Measurements from ENCODE around the gene CERS1.

Gene CERS1

GRCh38 chr19:18865973-18866799 is 29.8 kb downstream of the CERS1 start:
- WGBS (ENCODE audit: insufficient coverage) = 90% methylated on average over 12 of the region's 38 CpGs
- Histone ChIP-seq H3K27ac (ENCODE audit: insufficient read depth in 1 of 2, low read depth in 1 of 2, low read length in 2 of 2, poor library complexity in 1 of 2, severe bottlenecking in 2 of 2) (no peak overlapping the region), H3K4me1 (ENCODE audit: control extremely low read depth in 1 of 4, control insufficient read depth in 4 of 4, insufficient read depth in 4 of 4, low read length in 3 of 4) (peaks cover 0 to 19% (median 6%) of the 10 kb centered on the region in 4 experiments), H3K9me3 (ENCODE audit: control extremely low read depth in 1 of 5, control insufficient read depth in 4 of 5, insufficient read depth in 2 of 5, low read depth in 1 of 5, low read length in 4 of 5) (no peaks in the 10 kb centered on the region), H3K27me3 (replicated peaks in 2 of 5; ENCODE audit: control insufficient read depth in 4 of 5, insufficient read depth in 5 of 5, low read length in 4 of 5) (peaks cover 0 to 31% (median 2%) of the 10 kb centered on the region in 5 experiments), H3K4me3 (ENCODE audit: control insufficient read depth in 1 of 7, extremely low read depth in 1 of 7, insufficient read depth in 4 of 7, low read depth in 2 of 7, low read length in 6 of 7) (no peak overlapping the region), H3K36me3 (ENCODE audit: control insufficient read depth in 4 of 4, insufficient read depth in 4 of 4, low read length in 3 of 4) (peaks cover 2 to 73% (median 55%) of the 10 kb centered on the region in 4 experiments)
- ChIA-PET POLR2A (no interaction called here), CTCF (interaction anchor here (0.5 to 2.5 kb wide), 8 partner anchors 10 to 277 kb away, joined by 3 to 17 read pairs (median 4); no protein-coding TSS in a partner anchor)
- DNase-seq = peak; percentile 36 to 61 (median 54)

GRCh38 chr19:18865106-18865972 is 30.6 kb downstream of the CERS1 start:
- Histone ChIP-seq H3K4me1 (ENCODE audit: control extremely low read depth in 1 of 4, control insufficient read depth in 4 of 4, insufficient read depth in 4 of 4, low read length in 3 of 4) (peaks cover 0 to 15% (median 3%) of the 10 kb centered on the region in 4 experiments), H3K9me3 (ENCODE audit: control extremely low read depth in 1 of 5, control insufficient read depth in 4 of 5, insufficient read depth in 2 of 5, low read depth in 1 of 5, low read length in 4 of 5) (no peaks in the 10 kb centered on the region), H3K36me3 (ENCODE audit: control insufficient read depth in 4 of 4, insufficient read depth in 4 of 4, low read length in 3 of 4) (peaks cover 7 to 81% (median 63%) of the 10 kb centered on the region in 4 experiments), H3K4me3 (ENCODE audit: control insufficient read depth in 1 of 7, extremely low read depth in 1 of 7, insufficient read depth in 4 of 7, low read depth in 2 of 7, low read length in 6 of 7) (no peak overlapping the region), H3K27me3 (replicated peaks in 2 of 5; ENCODE audit: control insufficient read depth in 4 of 5, insufficient read depth in 5 of 5, low read length in 4 of 5) (peaks cover 0 to 23% (median 2%) of the 10 kb centered on the region in 5 experiments), H3K27ac (ENCODE audit: insufficient read depth in 1 of 2, low read depth in 1 of 2, low read length in 2 of 2, poor library complexity in 1 of 2, severe bottlenecking in 2 of 2) (no peak overlapping the region)
- WGBS (ENCODE audit: insufficient coverage) = 96% methylated on average over 25 of the region's 27 CpGs
- no peak for DNase-seq
- CTCF ChIA-PET = interaction anchor here (0.5 to 2.5 kb wide), 6 partner anchors 10 to 276 kb away, joined by 3 to 17 read pairs (median 8); no protein-coding TSS in a partner anchor
- POLR2A ChIA-PET = no interaction called here

- Histone ChIP-seq H3K4me3 (ENCODE audit: control insufficient read depth in 1 of 7, extremely low read depth in 1 of 7, insufficient read depth in 4 of 7, low read depth in 2 of 7, low read length in 6 of 7) (no peak overlapping the region), H3K27ac (ENCODE audit: insufficient read depth in 1 of 2, low read depth in 1 of 2, low read length in 2 of 2, poor library complexity in 1 of 2, severe bottlenecking in 2 of 2) (no peak overlapping the region), H3K36me3 (ENCODE audit: control insufficient read depth in 4 of 4, insufficient read depth in 4 of 4, low read length in 3 of 4) (peaks cover 14 to 96% (median 76%) of the 10 kb centered on the region in 4 experiments), H3K4me1 (ENCODE audit: control extremely low read depth in 1 of 4, control insufficient read depth in 4 of 4, insufficient read depth in 4 of 4, low read length in 3 of 4) (peaks cover 0 to 4% (median 0%) of the 10 kb centered on the region in 4 experiments), H3K9me3 (ENCODE audit: control extremely low read depth in 1 of 5, control insufficient read depth in 4 of 5, insufficient read depth in 2 of 5, low read depth in 1 of 5, low read length in 4 of 5) (no peaks in the 10 kb centered on the region), H3K27me3 (replicated peaks in 2 of 5; ENCODE audit: control insufficient read depth in 4 of 5, insufficient read depth in 5 of 5, low read length in 4 of 5) (peaks cover 0 to 11% (median 0%) of the 10 kb centered on the region in 5 experiments)
- ChIA-PET CTCF (interaction anchor here (0.7 to 1.1 kb wide), 3 partner anchors 8 to 266 kb away, joined by 3 read pairs; no protein-coding TSS in a partner anchor), POLR2A (interaction anchor here (0.6 kb wide), 1 partner anchor 343 kb away, joined by 3 read pairs; no protein-coding TSS in a partner anchor)
- DNase-seq = no peak
- 92% methylated on average over 15 of the region's 16 CpGs for WGBS (ENCODE audit: insufficient coverage)
Observed at GRCh38 chr19:18863843-18864362, 32.1 kb downstream of the CERS1 start.

- 97% methylated on average over 28 of the region's 33 CpGs for WGBS (ENCODE audit: insufficient coverage)
- CTCF ChIA-PET = interaction anchor here (0.8 to 1.2 kb wide), 3 partner anchors 9 to 266 kb away, joined by 3 read pairs; no protein-coding TSS in a partner anchor
- no peak overlapping the region for H3K27ac ChIP-seq (ENCODE audit: insufficient read depth in 1 of 2, low read depth in 1 of 2, low read length in 2 of 2, poor library complexity in 1 of 2, severe bottlenecking in 2 of 2)
- H3K4me3 ChIP-seq (ENCODE audit: control insufficient read depth in 1 of 7, extremely low read depth in 1 of 7, insufficient read depth in 4 of 7, low read depth in 2 of 7, low read length in 6 of 7) = no peak overlapping the region
- H3K9me3 ChIP-seq (ENCODE audit: control extremely low read depth in 1 of 5, control insufficient read depth in 4 of 5, insufficient read depth in 2 of 5, low read depth in 1 of 5, low read length in 4 of 5) = no peaks in the 10 kb centered on the region
- POLR2A ChIA-PET = interaction anchor here (0.6 kb wide), 1 partner anchor 342 kb away, joined by 3 read pairs; no protein-coding TSS in a partner anchor
- DNase-seq = no peak
- peaks cover 0 to 4% (median 0%) of the 10 kb centered on the region in 5 experiments for H3K27me3 ChIP-seq (replicated peaks in 2 of 5; ENCODE audit: control insufficient read depth in 4 of 5, insufficient read depth in 5 of 5, low read length in 4 of 5)
- H3K36me3 ChIP-seq (ENCODE audit: control insufficient read depth in 4 of 4, insufficient read depth in 4 of 4, low read length in 3 of 4) = peaks cover 14 to 98% (median 80%) of the 10 kb centered on the region in 4 experiments
- peaks cover 0 to 2% (median 0%) of the 10 kb centered on the region in 4 experiments for H3K4me1 ChIP-seq (ENCODE audit: control extremely low read depth in 1 of 4, control insufficient read depth in 4 of 4, insufficient read depth in 4 of 4, low read length in 3 of 4)
Observed at GRCh38 chr19:18862976-18863842, 32.7 kb downstream of the CERS1 start.

- Histone ChIP-seq H3K4me3 (ENCODE audit: control insufficient read depth in 1 of 7, extremely low read depth in 1 of 7, insufficient read depth in 4 of 7, low read depth in 2 of 7, low read length in 6 of 7) (no peak overlapping the region), H3K27ac (ENCODE audit: insufficient read depth in 1 of 2, low read depth in 1 of 2, low read length in 2 of 2, poor library complexity in 1 of 2, severe bottlenecking in 2 of 2) (no peak overlapping the region), H3K9me3 (ENCODE audit: control extremely low read depth in 1 of 5, control insufficient read depth in 4 of 5, insufficient read depth in 2 of 5, low read depth in 1 of 5, low read length in 4 of 5) (no peaks in the 10 kb centered on the region), H3K4me1 (ENCODE audit: control extremely low read depth in 1 of 4, control insufficient read depth in 4 of 4, insufficient read depth in 4 of 4, low read length in 3 of 4) (peaks cover 0 to 2% (median 0%) of the 10 kb centered on the region in 4 experiments), H3K36me3 (ENCODE audit: control insufficient read depth in 4 of 4, insufficient read depth in 4 of 4, low read length in 3 of 4) (peaks cover 18 to 98% (median 82%) of the 10 kb centered on the region in 4 experiments), H3K27me3 (replicated peaks in 2 of 5; ENCODE audit: control insufficient read depth in 4 of 5, insufficient read depth in 5 of 5, low read length in 4 of 5) (no peaks in the 10 kb centered on the region)
- ChIA-PET CTCF (interaction anchor here (0.9 to 1.2 kb wide), 2 partner anchors 14 to 15 kb away, joined by 3 read pairs; no protein-coding TSS in a partner anchor), POLR2A (no interaction called here)
- 98% methylated on average over 12 of the region's 12 CpGs for WGBS (ENCODE audit: insufficient coverage)
- no peak for DNase-seq
Observed at GRCh38 chr19:18861917-18862316, 34.0 kb downstream of the CERS1 start.

GRCh38 chr19:18861235-18861634 is 34.7 kb downstream of the CERS1 start:
- H3K27me3 ChIP-seq (replicated peaks in 2 of 5; ENCODE audit: control insufficient read depth in 4 of 5, insufficient read depth in 5 of 5, low read length in 4 of 5) = no peaks in the 10 kb centered on the region
- no peak overlapping the region for H3K27ac ChIP-seq (ENCODE audit: insufficient read depth in 1 of 2, low read depth in 1 of 2, low read length in 2 of 2, poor library complexity in 1 of 2, severe bottlenecking in 2 of 2)
- DNase-seq = no peak
- no peaks in the 10 kb centered on the region for H3K9me3 ChIP-seq (ENCODE audit: control extremely low read depth in 1 of 5, control insufficient read depth in 4 of 5, insufficient read depth in 2 of 5, low read depth in 1 of 5, low read length in 4 of 5)
- no peak overlapping the region for H3K4me3 ChIP-seq (ENCODE audit: control insufficient read depth in 1 of 7, extremely low read depth in 1 of 7, insufficient read depth in 4 of 7, low read depth in 2 of 7, low read length in 6 of 7)
- ChIA-PET CTCF (interaction anchor here (1.0 to 1.1 kb wide), 2 partner anchors 10 to 16 kb away, joined by 3 read pairs; no protein-coding TSS in a partner anchor), POLR2A (no interaction called here)
- peaks cover 0 to 2% (median 0%) of the 10 kb centered on the region in 4 experiments for H3K4me1 ChIP-seq (ENCODE audit: control extremely low read depth in 1 of 4, control insufficient read depth in 4 of 4, insufficient read depth in 4 of 4, low read length in 3 of 4)
- peaks cover 19 to 99% (median 84%) of the 10 kb centered on the region in 4 experiments for H3K36me3 ChIP-seq (ENCODE audit: control insufficient read depth in 4 of 4, insufficient read depth in 4 of 4, low read length in 3 of 4)
- 92% methylated on average over 9 of the region's 9 CpGs for WGBS (ENCODE audit: insufficient coverage)

All from common myeloid progenitor, CD34-positive (primary cell).